ES-I3 (cell line): ENCODE data around the gene TMEM222.

Experiments
- H3K36me3 ChIP-seq: 2 replicates; pipeline ENCODE4 v1.6.1; 2013; ENCODE audit warnings: mild to moderate bottlenecking, low read length, control low read depth, moderate library complexity; ENCODE audit not compliant: insufficient read depth
- H3K4me1 ChIP-seq: 2 replicates; pipeline ENCODE4 v1.6.1; 2013; ENCODE audit warnings: mild to moderate bottlenecking, control low read depth, low read length; ENCODE audit not compliant: insufficient read depth
- H3K9ac ChIP-seq: 2 replicates; pipeline ENCODE4 v1.6.1; 2013; ENCODE audit warnings: low read depth, mild to moderate bottlenecking, low read length, moderate library complexity
- H3K9me3 ChIP-seq: 2 replicates; pipeline ENCODE4 v1.6.1; 2013; ENCODE audit warnings: mild to moderate bottlenecking, low read length, moderate library complexity; ENCODE audit not compliant: control insufficient read depth, insufficient read depth

The TMEM222 gene

DNA sequence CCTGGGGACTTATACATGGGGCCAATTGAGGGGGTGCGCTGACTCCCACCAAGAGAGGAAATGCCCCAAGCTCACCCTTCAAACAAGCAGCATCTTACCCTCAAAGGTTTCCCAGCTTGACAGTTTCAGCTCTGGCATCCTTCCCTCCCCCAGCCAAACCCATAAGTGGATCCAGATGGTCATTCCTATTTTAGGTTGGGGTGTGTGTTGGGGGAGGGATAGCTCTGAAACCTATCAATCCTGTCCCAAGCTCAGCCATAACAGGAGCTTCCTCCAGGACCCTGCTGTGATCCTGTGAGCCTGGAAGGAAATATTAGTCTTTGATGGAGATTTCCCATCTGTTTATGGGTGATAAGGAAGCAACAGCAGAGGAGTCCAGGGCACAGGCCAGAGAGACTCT is 3.4 kb upstream of the TMEM222 start:
- Histone ChIP-seq H3K9ac (no peak overlapping the region; the same call in 1 of the 2 replicates), H3K4me1 (peaks cover 13% of the 10 kb centered on the region), H3K36me3 (no peaks in the 10 kb centered on the region), H3K9me3 (no peaks in the 10 kb centered on the region)

DNA sequence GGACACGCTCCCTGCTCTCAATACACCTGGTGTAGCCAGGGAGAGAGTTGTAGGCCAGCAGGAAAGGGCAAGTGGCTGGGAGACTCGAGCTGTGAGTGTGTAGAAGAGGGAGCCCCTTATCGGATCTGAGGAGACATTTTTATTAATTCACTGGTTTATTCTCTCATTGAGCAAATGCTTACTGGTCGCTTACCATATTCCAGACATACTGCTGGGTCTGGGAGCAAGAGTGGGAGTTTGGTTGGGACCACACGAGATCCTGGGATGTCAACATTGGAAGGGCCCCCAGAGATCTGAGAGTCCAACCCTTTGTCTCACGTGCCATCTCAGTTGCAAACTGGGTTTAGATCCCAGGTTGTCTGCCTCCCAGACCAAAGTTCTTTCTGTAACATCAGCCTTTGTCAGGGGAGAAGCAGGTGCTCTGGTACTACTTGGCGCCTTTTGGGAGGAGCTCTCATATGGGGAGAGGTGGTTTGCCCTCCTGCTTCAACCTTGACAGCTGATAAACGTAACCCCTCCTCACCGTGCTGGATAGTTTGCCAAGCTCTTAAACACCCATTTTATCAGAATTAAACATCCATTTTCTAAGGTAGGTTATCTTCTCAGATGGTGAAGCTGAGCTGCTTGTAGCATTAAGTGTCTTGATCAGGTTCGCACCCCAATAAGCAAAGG is 742 bp downstream of the TMEM222 start:
- peaks cover 12% of the 10 kb centered on the region for H3K4me1 ChIP-seq
- H3K36me3 ChIP-seq = peaks cover 4% of the 10 kb centered on the region; the same call in 1 of the 2 replicates
- H3K9me3 ChIP-seq = no peaks in the 10 kb centered on the region
- H3K9ac ChIP-seq = peak overlapping the region; percentile 87

GRCh38 chr1:27325286-27325685 is 3.3 kb downstream of the TMEM222 start:
- Histone ChIP-seq H3K9me3 (no peaks in the 10 kb centered on the region), H3K4me1 (peaks cover 3% of the 10 kb centered on the region; the same call in 1 of the 2 replicates), H3K9ac (no peak overlapping the region), H3K36me3 (peaks cover 4% of the 10 kb centered on the region; the same call in 1 of the 2 replicates)

DNA sequence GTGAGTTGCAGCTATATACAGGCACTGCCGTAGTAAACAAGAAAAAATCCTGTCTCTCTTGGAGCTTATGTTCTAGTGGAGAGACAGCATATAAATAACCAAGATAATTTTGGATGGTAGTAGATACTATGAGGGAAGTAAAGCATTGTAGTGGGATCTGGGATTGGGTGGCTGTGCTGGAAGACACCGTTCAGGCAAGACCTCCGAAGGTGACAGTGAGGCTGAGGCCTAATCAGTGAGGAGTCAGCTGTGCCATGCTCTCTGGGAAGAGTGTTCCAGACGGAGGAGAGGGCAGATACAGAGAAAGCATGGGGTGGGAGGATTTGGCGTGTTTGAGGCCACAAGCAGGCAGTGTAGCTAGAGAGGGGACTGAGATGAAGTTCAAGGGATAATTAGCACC is 6.0 kb downstream of the TMEM222 start:
- Histone ChIP-seq H3K9ac (no peak overlapping the region), H3K9me3 (no peaks in the 10 kb centered on the region), H3K36me3 (peaks cover 4% of the 10 kb centered on the region; the same call in 1 of the 2 replicates), H3K4me1 (peaks cover 3% of the 10 kb centered on the region; the same call in 1 of the 2 replicates)

GRCh38 chr1:27330786-27331185 is 8.8 kb downstream of the TMEM222 start:
- Histone ChIP-seq H3K9me3 (no peaks in the 10 kb centered on the region), H3K36me3 (peaks cover 3% of the 10 kb centered on the region; the same call in 1 of the 2 replicates), H3K4me1 (no peaks in the 10 kb centered on the region), H3K9ac (no peak overlapping the region)

- no peaks in the 10 kb centered on the region for H3K9me3 ChIP-seq
- no peak overlapping the region for H3K9ac ChIP-seq
- H3K4me1 ChIP-seq = no peaks in the 10 kb centered on the region
- no peaks in the 10 kb centered on the region; the same call in 1 of the 2 replicates for H3K36me3 ChIP-seq
These were observed 9.5 kb downstream of the TMEM222 start for GRCh38 chr1:27331426-27331825.

DNA sequence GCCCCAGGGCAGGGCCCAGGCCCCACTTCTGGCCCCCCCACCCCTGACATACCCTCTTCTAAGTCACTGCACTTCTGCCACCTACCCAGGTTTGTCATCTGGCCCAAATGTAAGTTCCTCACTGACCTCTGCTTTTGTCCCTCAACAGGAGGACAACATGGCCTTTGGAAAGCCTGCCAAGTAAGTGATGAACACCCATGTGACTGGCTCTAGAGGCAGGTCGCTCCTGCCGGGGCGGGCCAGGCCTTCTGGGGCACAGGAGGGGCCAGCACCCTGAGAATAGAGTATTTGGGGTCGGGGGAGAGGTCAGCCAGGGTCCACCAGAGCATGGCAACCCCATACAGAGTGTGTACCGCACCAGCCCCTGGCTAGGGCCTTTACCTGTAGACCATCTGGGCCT is 10.0 kb downstream of the TMEM222 start:
- no peaks in the 10 kb centered on the region; the same call in 1 of the 2 replicates for H3K36me3 ChIP-seq
- H3K4me1 ChIP-seq = no peaks in the 10 kb centered on the region
- no peak overlapping the region for H3K9ac ChIP-seq
- H3K9me3 ChIP-seq = no peaks in the 10 kb centered on the region

- H3K9me3 ChIP-seq = no peaks in the 10 kb centered on the region
- no peak overlapping the region for H3K9ac ChIP-seq
- no peaks in the 10 kb centered on the region; the same call in 1 of the 2 replicates for H3K36me3 ChIP-seq
- no peaks in the 10 kb centered on the region for H3K4me1 ChIP-seq
These were observed 10.7 kb downstream of the TMEM222 start for GRCh38 chr1:27332536-27333281.

DNA sequence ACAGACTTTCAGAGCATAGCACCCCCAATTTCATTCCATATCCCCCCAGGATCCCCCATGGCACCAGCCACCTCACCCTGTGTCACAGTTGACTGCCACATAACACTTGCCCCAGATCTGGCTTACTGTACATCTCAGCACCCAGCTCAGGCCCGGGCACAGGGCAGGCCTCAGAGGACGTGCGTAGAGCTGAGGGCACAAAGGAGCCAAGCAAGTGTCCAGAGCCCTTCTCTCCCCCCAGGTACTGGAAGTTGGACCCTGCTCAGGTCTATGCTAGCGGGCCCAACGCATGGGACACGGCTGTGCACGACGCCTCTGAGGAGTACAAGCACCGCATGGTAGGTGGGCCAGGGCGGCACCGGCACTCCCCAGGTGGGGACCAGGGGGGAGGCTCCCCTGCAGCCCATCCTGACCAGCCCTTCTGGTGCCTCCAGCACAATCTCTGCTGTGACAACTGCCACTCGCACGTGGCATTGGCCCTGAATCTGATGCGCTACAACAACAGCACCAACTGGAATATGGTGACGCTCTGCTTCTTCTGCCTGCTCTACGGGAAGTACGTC is 11.8 kb downstream of the TMEM222 start:
- Histone ChIP-seq H3K36me3 (no peaks in the 10 kb centered on the region; the same call in 1 of the 2 replicates), H3K9ac (no peak overlapping the region)

GRCh38 chr1:27335506-27336422 is 13.8 kb downstream of the TMEM222 start:
- Histone ChIP-seq H3K4me1 (peaks cover 12% of the 10 kb centered on the region; the same call in 1 of the 2 replicates), H3K9ac (no peak overlapping the region), H3K36me3 (no peaks in the 10 kb centered on the region; the same call in 1 of the 2 replicates), H3K9me3 (no peaks in the 10 kb centered on the region)

More for the DNA sequence above, 11.8 kb downstream of the TMEM222 start:
- Histone ChIP-seq H3K9me3 (no peaks in the 10 kb centered on the region), H3K4me1 (peaks cover 3% of the 10 kb centered on the region; the same call in 1 of the 2 replicates)

- Histone ChIP-seq H3K4me1 (peaks cover 17% of the 10 kb centered on the region; the same call in 1 of the 2 replicates), H3K9me3 (no peaks in the 10 kb centered on the region), H3K9ac (no peak overlapping the region), H3K36me3 (no peaks in the 10 kb centered on the region; the same call in 1 of the 2 replicates)
These were observed 14.8 kb downstream of the TMEM222 start for GRCh38 chr1:27336756-27337155.

- H3K36me3 ChIP-seq = no peaks in the 10 kb centered on the region; the same call in 1 of the 2 replicates
- H3K9me3 ChIP-seq = no peaks in the 10 kb centered on the region
- H3K9ac ChIP-seq = no peak overlapping the region
- peaks cover 31% of the 10 kb centered on the region; the same call in 1 of the 2 replicates for H3K4me1 ChIP-seq
These were observed 16.8 kb downstream of the TMEM222 start for GRCh38 chr1:27338751-27339150.

GRCh38 chr1:27339213-27339612 is 17.2 kb downstream of the TMEM222 start:
- Histone ChIP-seq H3K4me1 (peaks cover 31% of the 10 kb centered on the region; the same call in 1 of the 2 replicates), H3K9me3 (no peaks in the 10 kb centered on the region), H3K36me3 (no peaks in the 10 kb centered on the region; the same call in 1 of the 2 replicates), H3K9ac (no peak overlapping the region)
